Activated CD4-positive, CD25-positive, alpha-beta regulatory T cell treated with anti-CD3 and anti-CD28 coated beads, Interleukin-2, amount 50 U/mL, for 24 hours (primary cell): ENCODE data around the gene RAB38.

Experiments
- ATAC-seq, 2 donors: fragments of 150-1000 bp; cut with Tn5 transposase; one replicate each; pipeline ENCODE4 v1.10.0; 2021; ENCODE audit warnings: mild to moderate bottlenecking in 1 of 2, moderate library complexity in 1 of 2

RAB38 gene

DNA sequence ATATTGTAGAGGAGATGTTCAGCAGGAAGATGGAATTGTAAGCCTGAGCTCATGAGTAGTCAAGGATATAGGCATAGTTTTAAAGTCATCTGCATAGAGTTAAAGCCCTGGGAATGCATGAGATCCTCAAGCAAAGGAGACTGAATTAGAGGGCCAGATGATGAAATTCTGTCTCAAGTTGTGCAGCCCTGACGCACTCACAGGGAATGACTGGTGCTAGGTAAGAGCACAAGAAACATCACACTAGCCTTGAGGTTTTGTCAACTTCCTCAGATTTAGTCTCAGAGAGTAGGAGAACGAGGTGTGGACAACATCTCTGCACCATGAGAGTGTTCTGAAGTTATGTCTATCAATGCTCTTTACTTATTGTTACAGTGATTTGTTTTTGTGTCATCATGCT, 5.8 kb downstream of the RAB38 start:
- no peak for ATAC-seq

DNA sequence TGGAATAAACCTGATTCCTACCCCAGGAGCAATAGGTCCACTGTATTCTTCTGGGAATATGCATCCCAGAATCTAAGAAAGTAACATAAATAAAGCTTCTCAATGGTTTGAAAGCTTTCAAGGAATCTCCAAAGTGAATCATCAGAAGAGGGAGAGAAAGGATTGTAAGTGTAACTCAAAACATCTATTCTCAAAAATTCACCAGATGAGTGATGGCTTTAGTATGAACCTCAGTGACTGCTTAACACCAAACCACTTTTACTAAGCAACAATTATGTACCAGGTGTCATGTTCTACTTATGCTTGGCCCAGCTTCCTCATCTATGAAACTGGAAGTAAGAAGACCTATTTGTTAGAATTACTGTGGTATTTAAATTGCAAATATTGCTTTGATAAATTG, 7.4 kb downstream of the RAB38 start:
- ATAC-seq: no peak

DNA sequence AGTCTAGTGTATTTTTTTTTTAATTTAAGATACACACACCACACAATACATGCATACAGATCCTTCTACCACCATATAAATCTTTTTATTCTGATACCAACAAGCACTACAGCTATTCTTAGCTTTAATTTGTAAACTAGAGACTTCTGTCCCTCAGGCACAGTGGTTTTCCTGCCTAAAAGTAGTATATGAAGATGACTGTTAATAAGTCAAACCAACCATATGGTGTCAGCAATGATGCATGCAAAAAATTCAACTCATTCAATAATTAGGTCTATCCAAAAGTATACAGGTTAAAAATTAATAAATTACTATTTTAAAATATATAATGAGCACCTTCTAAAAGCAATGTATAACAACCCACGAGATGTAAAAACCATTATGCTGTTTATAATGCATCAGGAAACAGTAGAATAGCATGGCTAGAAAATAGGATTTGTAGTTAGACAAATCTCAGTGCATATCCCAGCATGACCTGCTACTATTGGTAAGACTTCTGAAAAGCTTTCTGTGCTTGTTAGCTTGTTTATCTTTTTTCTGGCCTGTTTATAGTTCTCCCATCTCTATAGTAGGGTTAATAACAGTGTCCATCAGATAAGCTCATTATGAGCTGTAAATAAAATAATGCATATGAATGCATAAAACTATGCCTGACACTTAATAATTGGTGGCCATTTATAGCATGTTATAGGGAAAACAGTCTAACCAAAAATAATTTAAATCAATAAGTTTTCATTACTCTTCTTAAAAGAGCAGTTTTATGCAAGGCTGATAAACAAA, 10.2 kb downstream of the RAB38 start:
- no peak for ATAC-seq

DNA sequence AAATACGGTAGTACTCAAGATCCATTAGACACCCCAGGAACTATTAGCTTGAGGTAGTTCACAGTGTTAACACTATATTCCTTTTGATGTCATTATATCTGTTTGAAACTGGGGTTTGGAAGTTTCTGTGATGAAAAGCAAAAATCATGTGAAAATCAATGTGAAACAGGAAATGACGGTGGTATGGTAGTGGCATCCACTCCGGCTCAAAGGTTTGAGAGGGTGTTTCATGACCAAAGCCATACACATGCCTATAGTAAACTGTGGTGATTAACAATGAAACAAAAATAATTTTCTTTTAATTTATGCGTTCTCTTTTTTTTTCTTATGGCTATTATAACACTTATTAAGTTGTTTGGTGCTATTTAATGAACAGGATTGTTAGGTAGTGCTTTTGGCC, 10.9 kb downstream of the RAB38 start:
- ATAC-seq: no peak

- ATAC-seq: no peak
Observed at GRCh38 chr11:88158081-88158480, 17.2 kb downstream of the RAB38 start.

GRCh38 chr11:88157370-88157769, 17.9 kb downstream of the RAB38 start:
- ATAC-seq: no peak

DNA sequence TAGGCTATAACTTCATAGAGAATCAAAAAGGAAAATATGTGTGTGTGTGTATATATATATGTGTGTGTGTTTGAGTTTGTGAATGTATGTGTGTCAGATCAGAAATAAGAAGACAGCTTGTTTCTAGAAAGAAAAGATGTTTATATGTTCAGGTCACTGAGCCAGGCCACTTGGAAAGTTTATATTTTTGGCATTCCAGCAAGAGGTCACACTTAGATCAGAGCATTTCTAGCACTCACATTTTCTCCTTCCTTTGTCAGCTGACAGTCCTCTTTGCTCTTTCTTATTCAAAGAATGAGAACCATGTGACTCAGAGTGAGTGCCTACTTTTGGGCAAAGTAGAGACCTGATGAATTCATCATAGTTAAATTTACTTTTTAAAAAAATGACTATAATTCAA, 22.9 kb downstream of the RAB38 start:
- ATAC-seq: no peak

DNA sequence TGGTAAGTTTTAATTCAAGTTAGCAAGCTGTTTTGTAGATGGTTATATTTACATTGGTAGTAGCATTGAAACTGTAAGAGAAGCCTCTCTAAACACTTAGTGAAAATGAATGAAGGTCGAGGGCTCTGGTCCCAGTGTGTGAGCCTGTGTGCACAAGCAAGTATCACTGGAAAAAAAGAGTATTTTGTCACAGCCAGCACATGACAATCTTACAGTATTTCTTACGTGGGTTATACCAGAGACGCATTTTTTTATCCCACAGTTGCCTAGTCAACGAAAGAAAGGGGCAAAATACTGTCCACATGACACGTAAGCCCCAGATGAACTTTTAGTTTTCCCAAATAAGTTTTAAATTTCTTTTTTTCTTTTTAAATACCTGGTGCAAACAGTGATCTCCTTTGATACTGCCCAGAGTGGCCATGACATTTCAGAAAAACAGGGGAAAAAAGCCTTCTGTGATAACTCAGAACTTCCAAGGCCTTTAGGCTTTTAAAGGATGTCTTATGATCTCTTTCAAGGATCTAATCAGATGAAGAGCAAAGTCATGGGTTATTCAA, 23.5 kb downstream of the RAB38 start:
- no peak for ATAC-seq

GRCh38 chr11:88146106-88146505, 29.1 kb downstream of the RAB38 start:
- ATAC-seq: no peak

DNA sequence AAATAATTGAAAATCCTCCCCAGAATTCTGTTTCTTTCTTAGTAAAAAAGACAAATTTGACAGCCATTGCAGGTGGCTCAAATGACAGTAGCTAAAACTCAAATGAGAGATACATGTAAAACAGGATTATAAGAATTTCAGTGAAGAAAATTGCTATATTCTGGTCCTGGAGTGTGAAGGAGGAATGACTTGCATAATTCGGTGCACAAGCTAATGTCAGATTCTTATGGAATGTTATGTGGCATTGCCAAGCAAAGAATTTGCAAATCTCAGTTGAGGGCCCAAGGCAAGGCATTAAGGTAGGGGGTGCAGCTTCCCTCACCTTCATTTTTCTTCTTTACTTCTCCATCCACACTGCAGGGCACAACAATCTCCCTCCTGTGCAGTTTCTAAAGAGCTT, 35.4 kb downstream of the RAB38 start:
- ATAC-seq: no peak

- ATAC-seq: no peak
Observed at GRCh38 chr11:88131764-88132470, 43.3 kb downstream of the RAB38 start.

- ATAC-seq: no peak
Observed at GRCh38 chr11:88122956-88123355, 52.3 kb downstream of the RAB38 start.

DNA sequence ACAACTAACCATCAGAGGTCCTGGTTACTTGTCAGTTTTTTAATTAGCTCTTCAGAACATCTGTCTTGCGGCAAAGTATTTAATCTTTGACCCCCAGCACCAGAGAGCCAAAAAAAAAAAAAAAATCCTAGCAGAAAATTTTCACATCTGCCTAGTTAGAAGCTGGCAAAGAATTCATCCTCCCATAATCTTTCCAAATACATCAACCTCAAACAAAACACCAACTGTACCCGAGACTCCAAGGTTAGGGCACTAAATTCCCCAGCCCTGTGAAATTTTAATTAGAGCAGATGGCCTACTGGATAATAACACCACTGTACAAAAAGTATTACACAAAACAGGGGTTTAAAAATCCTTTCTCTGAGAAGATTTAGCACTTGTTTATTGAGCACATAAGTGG, 55.7 kb downstream of the RAB38 start:
- no peak for ATAC-seq

DNA sequence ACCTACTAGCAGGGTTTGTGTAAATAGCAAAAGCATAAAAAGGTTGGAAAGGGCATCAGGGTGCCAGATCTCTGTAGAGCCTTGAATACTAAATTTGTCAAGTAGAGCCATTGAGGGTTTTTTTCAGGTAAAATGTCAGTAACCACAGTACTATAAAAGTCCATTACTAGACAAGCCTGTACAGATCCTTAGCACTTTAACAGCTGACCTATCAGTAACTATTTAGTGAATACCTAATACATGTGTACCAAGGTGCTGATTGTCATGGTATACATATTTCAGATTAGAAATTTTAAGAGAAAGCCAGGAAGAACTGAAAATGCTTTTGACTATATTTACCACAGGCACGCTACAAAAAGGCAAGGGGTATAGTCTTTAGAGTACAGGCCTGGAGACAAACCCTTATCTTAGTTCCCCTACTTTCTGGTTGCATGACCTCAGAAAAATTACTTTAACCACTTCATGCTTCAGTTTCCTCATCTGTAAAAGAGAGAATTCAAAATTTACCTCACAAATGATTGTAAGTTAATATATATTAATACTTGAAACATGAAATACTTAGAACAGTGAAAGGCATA, 57.9 kb downstream of the RAB38 start:
- no peak for ATAC-seq

- ATAC-seq: no peak
Observed at GRCh38 chr11:88115828-88116755, 59.2 kb downstream of the RAB38 start.

DNA sequence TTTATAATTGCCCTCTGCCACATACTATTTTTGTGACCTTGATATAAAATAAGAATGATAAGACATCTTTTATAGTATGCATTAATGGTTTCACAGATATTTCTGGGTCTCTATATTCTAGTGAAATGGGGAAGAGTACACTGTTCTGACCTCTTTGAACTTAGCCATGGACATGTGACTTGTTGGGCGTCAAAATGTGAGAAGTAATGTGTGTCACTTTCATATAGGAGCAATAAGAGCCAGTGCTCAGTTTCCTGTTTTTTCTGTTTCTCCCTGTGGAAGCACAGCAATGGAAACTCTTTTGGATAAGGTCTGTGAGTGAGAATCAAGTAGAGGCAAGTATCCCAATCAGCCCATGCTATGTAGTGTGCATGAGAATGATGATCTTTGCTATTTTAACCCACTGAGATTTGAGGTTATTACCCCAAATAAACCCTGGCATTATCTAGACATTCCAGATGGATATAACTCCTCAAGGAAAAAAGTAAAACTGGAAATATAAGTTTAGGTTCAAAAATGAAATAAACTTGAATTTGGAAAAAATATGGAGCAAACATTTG, 60.7 kb downstream of the RAB38 start:
- ATAC-seq: no peak

DNA sequence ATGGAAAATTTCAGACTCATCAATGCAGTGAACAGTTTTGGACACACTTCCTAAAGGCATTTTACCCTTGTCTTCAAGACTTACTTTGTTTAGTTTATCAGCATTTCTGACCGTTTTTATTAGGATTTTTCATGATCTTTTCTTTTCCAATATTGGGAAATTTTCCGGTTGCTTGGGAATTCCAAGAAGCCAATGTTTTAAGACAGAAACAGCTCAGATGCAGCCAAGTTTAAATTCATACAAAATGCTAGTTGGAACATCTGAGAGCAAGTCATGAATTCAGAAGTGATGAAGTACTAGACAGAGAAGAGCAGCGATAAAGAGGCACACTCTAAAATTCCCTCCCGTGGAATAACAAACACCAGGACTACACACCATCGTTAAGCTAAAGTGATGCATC, 68.6 kb downstream of the RAB38 start:
- no peak for ATAC-seq

GRCh38 chr11:88105951-88106350, 69.3 kb downstream of the RAB38 start:
- ATAC-seq: no peak

GRCh38 chr11:88105526-88105925, 69.7 kb downstream of the RAB38 start:
- ATAC-seq: no peak

- ATAC-seq: no peak
Observed at GRCh38 chr11:88104408-88104807, 70.8 kb downstream of the RAB38 start.

GRCh38 chr11:88103337-88104206, 71.7 kb downstream of the RAB38 start:
- ATAC-seq: peak in 1 of 2 donors; percentile 48
